ENCODE measurements around the gene MAP1LC3A.

MAP1LC3A gene

DNA sequence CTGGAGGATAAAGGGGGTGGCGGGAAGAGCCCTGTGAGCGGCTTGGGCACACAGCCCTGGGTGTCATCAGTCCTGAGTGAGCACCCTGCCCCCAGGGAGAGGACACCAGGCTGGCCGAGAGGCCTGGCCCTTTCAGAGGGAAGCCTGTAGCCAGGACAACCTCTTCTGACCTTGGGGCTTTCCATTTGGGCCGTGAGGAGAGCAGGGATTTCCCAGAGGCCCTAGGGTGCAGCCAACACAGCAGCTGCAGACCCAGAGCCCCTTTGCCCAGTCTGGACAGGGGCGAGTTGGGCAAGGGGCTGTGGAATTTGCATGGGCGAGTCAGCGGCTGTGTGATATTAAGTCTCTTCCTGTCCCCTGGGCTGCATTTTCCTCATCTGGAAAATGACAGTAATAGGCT is 6.3 kb downstream of the MAP1LC3A start:
- DNase-seq = no peak
- no peaks in the 10 kb centered on the region for H3K27me3 ChIP-seq (ENCODE audit: insufficient read depth, low read depth, severe bottlenecking)
- H3K4me3 ChIP-seq (ENCODE audit: low read depth, low read length) = no peak overlapping the region
- no peaks in the 10 kb centered on the region for H3K9me3 ChIP-seq (ENCODE audit: severe bottlenecking)
- TF ChIP-seq, protein P1, sequence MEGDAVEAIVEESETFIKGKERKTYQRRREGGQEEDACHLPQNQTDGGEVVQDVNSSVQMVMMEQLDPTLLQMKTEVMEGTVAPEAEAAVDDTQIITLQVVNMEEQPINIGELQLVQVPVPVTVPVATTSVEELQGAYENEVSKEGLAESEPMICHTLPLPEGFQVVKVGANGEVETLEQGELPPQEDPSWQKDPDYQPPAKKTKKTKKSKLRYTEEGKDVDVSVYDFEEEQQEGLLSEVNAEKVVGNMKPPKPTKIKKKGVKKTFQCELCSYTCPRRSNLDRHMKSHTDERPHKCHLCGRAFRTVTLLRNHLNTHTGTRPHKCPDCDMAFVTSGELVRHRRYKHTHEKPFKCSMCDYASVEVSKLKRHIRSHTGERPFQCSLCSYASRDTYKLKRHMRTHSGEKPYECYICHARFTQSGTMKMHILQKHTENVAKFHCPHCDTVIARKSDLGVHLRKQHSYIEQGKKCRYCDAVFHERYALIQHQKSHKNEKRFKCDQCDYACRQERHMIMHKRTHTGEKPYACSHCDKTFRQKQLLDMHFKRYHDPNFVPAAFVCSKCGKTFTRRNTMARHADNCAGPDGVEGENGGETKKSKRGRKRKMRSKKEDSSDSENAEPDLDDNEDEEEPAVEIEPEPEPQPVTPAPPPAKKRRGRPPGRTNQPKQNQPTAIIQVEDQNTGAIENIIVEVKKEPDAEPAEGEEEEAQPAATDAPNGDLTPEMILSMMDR (IDR thresholded peaks at IDR 0.05; ENCODE audit: low read depth, low read length) = no peak
- H3K36me3 ChIP-seq = peaks cover 2% of the 10 kb centered on the region
- H3K27ac ChIP-seq = no peak overlapping the region

DNA sequence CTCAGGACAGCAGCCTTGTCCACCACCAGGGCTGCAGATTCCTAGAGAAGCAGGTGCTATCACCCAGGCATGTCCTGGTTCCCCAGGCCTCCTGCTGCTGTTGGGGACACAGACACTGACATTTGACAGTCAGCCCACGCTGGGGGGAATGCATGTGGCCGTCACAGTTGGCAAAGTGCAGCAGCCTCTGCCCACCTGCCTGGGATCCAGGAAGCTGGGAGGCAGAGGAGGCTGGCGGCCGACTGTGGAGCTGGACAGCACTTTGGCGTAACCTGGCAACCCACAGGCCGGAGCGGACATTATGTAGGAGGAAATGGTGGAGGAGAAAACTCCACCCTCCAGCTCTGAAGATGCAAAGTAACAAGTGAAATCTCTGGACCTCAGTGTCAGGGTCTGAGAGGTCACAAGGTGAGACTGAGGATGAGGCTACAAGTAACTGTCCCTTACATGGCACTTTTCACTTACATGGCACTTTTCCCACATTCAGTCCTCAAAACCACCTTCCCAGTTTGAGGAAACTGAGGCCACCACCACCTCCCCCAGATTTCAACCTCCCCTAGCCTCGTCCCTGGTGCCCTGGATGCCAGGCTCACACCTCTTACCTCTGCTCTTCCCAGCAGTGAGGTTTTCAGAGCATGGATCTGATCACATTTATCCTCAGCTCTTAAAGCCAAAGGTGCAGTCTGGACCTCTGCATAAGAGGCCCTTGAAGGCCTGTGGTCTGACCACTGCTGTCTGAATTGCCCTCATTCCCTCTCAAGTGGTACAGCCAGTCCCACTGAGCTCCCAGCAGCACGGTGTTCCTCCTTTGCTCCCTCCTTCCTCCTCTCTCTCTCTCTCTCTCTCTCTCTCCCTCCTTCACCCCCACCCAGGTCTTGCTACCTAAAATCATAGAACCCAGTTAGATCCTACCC is 8.7 kb downstream of the MAP1LC3A start:
- Histone ChIP-seq H3K4me3 (ENCODE audit: low read depth, low read length) (no peak overlapping the region), H3K9me3 (ENCODE audit: severe bottlenecking) (no peaks in the 10 kb centered on the region), H3K27me3 (ENCODE audit: insufficient read depth, low read depth, severe bottlenecking) (no peaks in the 10 kb centered on the region), H3K27ac (no peak overlapping the region), H3K36me3 (peaks cover 1% of the 10 kb centered on the region; the same call in 1 of the 2 replicates)
- no peak for DNase-seq
- TF ChIP-seq, protein P1 (IDR thresholded peaks at IDR 0.05; ENCODE audit: low read depth, low read length) = no peak

GRCh38 chr20:34567892-34568865 is 9.7 kb downstream of the MAP1LC3A start:
- Histone ChIP-seq H3K4me3 (ENCODE audit: low read depth, low read length) (no peak overlapping the region), H3K27me3 (ENCODE audit: insufficient read depth, low read depth, severe bottlenecking) (no peaks in the 10 kb centered on the region), H3K36me3 (peaks cover 3% of the 10 kb centered on the region; the same call in 1 of the 2 replicates), H3K27ac (no peak overlapping the region), H3K9me3 (ENCODE audit: severe bottlenecking) (no peaks in the 10 kb centered on the region)
- DNase-seq = no peak
- TF ChIP-seq, protein P1 (IDR thresholded peaks at IDR 0.05; ENCODE audit: low read depth, low read length) = no peak

DNA sequence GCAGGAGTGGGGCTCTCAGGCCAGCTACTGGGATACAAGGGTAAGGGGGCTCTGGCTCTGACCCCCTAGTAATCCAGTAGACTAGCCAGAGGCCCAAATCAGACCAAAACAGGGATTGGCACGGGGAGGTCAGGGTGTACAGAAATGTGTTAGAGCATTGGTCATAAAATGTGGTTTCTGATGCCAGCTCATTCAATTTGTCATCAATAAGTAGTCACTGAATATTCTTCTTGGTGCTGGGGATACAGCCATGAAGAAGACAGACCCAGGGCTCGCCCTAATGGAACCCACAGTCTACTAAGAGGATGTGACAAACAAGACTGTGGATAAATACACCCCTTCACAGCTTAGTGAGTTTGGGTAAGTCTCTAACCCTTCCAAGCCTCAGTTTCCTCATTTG is 11.1 kb downstream of the MAP1LC3A start:
- TF ChIP-seq, protein P1 (IDR thresholded peaks at IDR 0.05; ENCODE audit: low read depth, low read length) = no peak
- DNase-seq = no peak
- H3K4me3 ChIP-seq (ENCODE audit: low read depth, low read length) = no peak overlapping the region
- H3K9me3 ChIP-seq (ENCODE audit: severe bottlenecking) = no peaks in the 10 kb centered on the region
- no peaks in the 10 kb centered on the region for H3K27me3 ChIP-seq (ENCODE audit: insufficient read depth, low read depth, severe bottlenecking)
- peaks cover 3% of the 10 kb centered on the region; the same call in 1 of the 2 replicates for H3K36me3 ChIP-seq
- no peak overlapping the region for H3K27ac ChIP-seq

DNA sequence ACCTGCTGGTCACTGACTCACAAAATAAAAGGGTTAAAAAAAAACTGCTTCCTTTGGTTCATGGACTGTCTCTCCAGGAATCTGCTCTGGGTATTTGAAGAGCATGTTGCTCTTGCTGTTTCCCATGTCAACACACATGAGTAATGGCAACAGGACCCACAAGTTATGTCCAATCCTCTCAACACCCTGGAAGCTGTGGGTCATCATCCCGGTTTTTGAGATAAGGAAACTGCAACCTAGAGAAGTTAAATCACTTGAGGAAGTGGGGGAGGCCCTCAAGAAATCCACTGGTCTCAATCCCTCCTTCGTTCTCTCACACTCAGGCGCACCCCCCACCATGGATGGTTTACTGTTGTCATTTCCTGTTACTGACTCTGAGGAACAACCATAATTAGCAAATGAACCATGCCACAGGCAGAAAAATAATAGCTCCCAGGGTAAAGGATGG is 12.4 kb downstream of the MAP1LC3A start:
- DNase-seq = no peak
- Histone ChIP-seq H3K9me3 (ENCODE audit: severe bottlenecking) (no peaks in the 10 kb centered on the region), H3K4me3 (ENCODE audit: low read depth, low read length) (no peak overlapping the region), H3K27me3 (ENCODE audit: insufficient read depth, low read depth, severe bottlenecking) (no peaks in the 10 kb centered on the region), H3K27ac (no peak overlapping the region), H3K36me3 (peaks cover 3% of the 10 kb centered on the region; the same call in 1 of the 2 replicates)
- TF ChIP-seq, protein P1 (IDR thresholded peaks at IDR 0.05; ENCODE audit: low read depth, low read length) = no peak

Measured in WERI-Rb-1 (cell line).